Nephron (organoid): ENCODE data around the gene NECTIN2.

ENCODE experiments used
- H3K27ac Mint-ChIP-seq, 3 experiments: 2 replicates each; pipeline ENCODE4 v1.8.0; 2020; ENCODE audit warnings: mixed read lengths in 3 of 3, mild to moderate bottlenecking in 2 of 3, moderate library complexity in 1 of 3
- H3K27me3 Mint-ChIP-seq: 2 replicates; pipeline ENCODE4 v1.8.0; 2021; ENCODE audit warnings: low read depth, mild to moderate bottlenecking, moderate library complexity, mixed read lengths
- H3K36me3 Mint-ChIP-seq: 2 replicates; pipeline ENCODE4 v1.8.0; 2020; ENCODE audit warnings: low read depth, mixed read lengths
- H3K4me1 Mint-ChIP-seq: 2 replicates; pipeline ENCODE4 v1.8.0; 2020; ENCODE audit warnings: mixed read lengths
- H3K4me3 Mint-ChIP-seq, 3 experiments: 2 replicates each; pipeline ENCODE4 v1.8.0; 2020; ENCODE audit warnings: mild to moderate bottlenecking in 3 of 3, mixed read lengths in 3 of 3, moderate library complexity in 2 of 3
- H3K9me3 Mint-ChIP-seq: 2 replicates; pipeline ENCODE4 v1.8.0; 2020; ENCODE audit warnings: mixed read lengths
- TF ChIP-seq, protein P1 (sequence below), 3 experiments: fragments of 200-600 bp; sonication (generic); IDR thresholded peaks; one replicate each; pipeline ENCODE4 v1.5.0; 2021; ENCODE audit warnings: antibody characterized with exemption in 3 of 3; ENCODE audit not compliant: unreplicated experiment in 3 of 3

Gene NECTIN2

DNA sequence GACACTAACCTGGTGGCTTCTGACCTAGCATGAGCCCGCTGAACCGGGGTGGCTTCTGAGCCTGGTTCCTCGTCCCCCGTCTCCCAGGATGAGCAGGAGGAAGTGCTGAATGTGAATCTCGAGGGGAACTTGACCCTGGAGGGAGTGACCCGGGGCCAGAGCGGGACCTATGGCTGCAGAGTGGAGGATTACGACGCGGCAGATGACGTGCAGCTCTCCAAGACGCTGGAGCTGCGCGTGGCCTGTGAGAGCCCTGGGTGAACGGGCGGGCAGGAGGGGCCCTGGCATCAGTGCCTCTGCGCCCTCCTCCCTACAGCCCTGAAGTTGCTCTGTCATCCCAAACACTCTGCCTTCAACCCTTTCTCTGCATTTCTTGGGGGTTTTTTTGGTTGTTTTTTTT is 31.6 kb upstream of the NECTIN2 start:
- no peak overlapping the region for H3K27ac Mint-ChIP-seq
- peaks cover 30% of the 10 kb centered on the region for H3K36me3 Mint-ChIP-seq
- TF ChIP-seq, protein P1, sequence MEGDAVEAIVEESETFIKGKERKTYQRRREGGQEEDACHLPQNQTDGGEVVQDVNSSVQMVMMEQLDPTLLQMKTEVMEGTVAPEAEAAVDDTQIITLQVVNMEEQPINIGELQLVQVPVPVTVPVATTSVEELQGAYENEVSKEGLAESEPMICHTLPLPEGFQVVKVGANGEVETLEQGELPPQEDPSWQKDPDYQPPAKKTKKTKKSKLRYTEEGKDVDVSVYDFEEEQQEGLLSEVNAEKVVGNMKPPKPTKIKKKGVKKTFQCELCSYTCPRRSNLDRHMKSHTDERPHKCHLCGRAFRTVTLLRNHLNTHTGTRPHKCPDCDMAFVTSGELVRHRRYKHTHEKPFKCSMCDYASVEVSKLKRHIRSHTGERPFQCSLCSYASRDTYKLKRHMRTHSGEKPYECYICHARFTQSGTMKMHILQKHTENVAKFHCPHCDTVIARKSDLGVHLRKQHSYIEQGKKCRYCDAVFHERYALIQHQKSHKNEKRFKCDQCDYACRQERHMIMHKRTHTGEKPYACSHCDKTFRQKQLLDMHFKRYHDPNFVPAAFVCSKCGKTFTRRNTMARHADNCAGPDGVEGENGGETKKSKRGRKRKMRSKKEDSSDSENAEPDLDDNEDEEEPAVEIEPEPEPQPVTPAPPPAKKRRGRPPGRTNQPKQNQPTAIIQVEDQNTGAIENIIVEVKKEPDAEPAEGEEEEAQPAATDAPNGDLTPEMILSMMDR (IDR thresholded peaks at IDR 0.05; ENCODE audit: unreplicated experiment in 3 of 3) = no peak
- H3K27me3 Mint-ChIP-seq = peaks cover 3% of the 10 kb centered on the region
- no peaks in the 10 kb centered on the region for H3K9me3 Mint-ChIP-seq
- peaks cover 56% of the 10 kb centered on the region for H3K4me1 Mint-ChIP-seq
- no peak overlapping the region for H3K4me3 Mint-ChIP-seq

DNA sequence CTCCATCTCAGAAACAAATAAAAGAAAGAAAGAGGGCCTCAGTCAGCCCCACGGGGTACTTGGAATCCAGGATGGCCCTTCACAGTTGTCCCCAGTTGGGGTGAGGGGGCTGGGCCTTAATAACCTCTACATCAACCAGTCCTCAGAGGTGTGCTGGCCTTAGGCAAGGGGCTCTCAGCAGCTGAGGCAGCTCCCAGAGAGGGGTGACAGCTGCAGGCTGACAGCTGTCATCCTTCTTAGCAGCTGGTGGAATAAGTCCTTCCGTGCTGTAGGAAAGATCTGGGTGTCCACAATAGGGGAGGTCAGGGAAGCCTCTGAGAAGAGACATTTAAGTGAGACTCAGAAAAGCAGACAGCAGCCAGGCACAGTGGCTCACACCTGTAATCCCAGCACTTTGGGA is 29.8 kb upstream of the NECTIN2 start:
- peak overlapping the region in 1 of 3 experiments; percentile 68 for H3K4me3 Mint-ChIP-seq
- peaks cover 27% of the 10 kb centered on the region for H3K36me3 Mint-ChIP-seq
- peaks cover 3% of the 10 kb centered on the region for H3K27me3 Mint-ChIP-seq
- peak overlapping the region; percentile 29 to 66 (median 53) for H3K27ac Mint-ChIP-seq
- TF ChIP-seq, protein P1 (IDR thresholded peaks at IDR 0.05; ENCODE audit: unreplicated experiment in 3 of 3) = no peak
- peaks cover 43% of the 10 kb centered on the region for H3K4me1 Mint-ChIP-seq
- H3K9me3 Mint-ChIP-seq = no peaks in the 10 kb centered on the region

DNA sequence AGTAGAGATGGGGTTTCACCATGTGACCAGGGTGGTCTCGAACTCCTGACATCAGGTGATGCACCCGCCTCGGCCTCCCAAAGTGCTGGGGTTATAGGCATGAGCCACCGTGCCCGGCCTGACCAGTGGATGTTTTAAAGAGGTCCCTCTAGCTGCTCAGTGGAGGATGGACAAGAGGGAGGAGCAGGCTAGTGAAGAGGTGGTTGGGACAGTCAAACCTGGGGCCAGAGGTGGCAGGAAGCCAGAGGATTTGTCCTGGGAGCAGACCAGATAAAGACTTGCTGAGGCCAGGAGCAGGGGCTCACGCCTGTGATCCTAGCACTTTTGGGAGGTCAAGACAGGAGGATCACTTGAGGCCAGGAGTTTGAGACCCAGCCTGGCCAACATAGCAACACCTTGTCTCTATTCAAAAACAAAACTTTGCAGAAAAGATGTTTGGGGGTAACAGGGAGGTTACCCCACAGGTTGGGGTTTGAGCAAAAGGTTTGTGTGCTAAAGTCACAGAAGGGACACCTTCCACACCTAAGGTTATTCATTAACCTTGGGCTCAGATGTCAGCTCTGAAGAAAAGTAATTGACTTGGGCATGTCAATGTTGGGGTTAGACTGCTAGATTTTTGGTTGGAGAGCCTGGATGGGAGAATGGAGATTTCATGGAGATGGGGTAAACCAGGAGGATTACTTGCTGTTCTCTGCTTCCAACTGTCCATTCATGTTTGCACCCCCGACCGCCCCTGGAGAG is 28.2 kb upstream of the NECTIN2 start:
- Mint-ChIP-seq H3K4me3 (no peak overlapping the region), H3K4me1 (peaks cover 47% of the 10 kb centered on the region), H3K27ac (no peak overlapping the region), H3K9me3 (no peaks in the 10 kb centered on the region), H3K36me3 (peaks cover 23% of the 10 kb centered on the region), H3K27me3 (peaks cover 10% of the 10 kb centered on the region)
- TF ChIP-seq, protein P1 (IDR thresholded peaks at IDR 0.05; ENCODE audit: unreplicated experiment in 3 of 3) = no peak

DNA sequence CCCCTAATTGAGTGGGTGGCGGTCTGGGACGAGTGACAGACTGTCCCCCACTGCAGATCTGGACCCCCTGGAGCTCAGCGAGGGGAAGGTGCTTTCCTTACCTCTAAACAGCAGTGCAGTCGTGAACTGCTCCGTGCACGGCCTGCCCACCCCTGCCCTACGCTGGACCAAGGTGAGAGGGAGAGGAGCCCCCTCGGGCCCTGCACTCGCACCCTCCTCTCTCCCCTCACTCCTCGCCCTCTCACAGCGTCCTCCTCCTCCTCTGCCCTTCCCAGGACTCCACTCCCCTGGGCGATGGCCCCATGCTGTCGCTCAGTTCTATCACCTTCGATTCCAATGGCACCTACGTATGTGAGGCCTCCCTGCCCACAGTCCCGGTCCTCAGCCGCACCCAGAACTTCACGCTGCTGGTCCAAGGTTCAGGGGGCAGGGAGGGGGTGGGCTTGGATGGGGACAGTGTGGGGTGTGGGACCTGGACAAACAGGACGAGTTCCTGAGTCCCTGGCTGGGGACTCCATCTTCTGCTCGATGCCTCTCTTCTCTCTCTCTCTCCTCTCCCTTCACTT is 27.5 kb upstream of the NECTIN2 start:
- TF ChIP-seq, protein P1 (IDR thresholded peaks at IDR 0.05; ENCODE audit: unreplicated experiment in 3 of 3) = no peak
- H3K27me3 Mint-ChIP-seq = peaks cover 10% of the 10 kb centered on the region
- no peak overlapping the region for H3K4me3 Mint-ChIP-seq
- peaks cover 52% of the 10 kb centered on the region for H3K4me1 Mint-ChIP-seq
- no peaks in the 10 kb centered on the region for H3K9me3 Mint-ChIP-seq
- no peak overlapping the region for H3K27ac Mint-ChIP-seq
- peaks cover 22% of the 10 kb centered on the region for H3K36me3 Mint-ChIP-seq

DNA sequence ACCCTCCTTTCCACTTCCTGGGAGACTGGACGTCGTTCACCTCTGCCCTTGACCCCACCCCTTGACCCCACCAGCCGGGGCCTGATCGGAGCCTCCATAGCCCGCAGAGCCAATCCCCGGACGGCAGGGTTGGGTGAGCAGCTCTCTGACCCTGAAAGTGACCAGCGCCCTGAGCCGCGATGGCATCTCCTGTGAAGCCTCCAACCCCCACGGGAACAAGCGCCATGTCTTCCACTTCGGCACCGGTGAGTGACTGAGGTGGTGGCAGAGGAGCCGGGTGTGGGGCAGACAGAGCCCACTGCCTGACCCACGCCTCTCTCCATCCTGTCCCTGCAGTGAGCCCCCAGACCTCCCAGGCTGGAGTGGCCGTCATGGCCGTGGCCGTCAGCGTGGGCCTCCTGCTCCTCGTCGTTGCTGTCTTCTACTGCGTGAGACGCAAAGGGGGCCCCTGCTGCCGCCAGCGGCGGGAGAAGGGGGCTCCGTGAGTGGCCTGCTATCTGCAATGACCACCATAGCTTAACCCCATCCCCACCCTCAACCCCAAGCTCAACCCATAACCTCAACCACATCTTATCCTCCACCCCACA is 26.8 kb upstream of the NECTIN2 start:
- no peak overlapping the region for H3K4me3 Mint-ChIP-seq
- H3K27me3 Mint-ChIP-seq = peaks cover 10% of the 10 kb centered on the region
- TF ChIP-seq, protein P1 (IDR thresholded peaks at IDR 0.05; ENCODE audit: unreplicated experiment in 3 of 3) = no peak
- peaks cover 15% of the 10 kb centered on the region for H3K36me3 Mint-ChIP-seq
- no peak overlapping the region for H3K27ac Mint-ChIP-seq
- peaks cover 45% of the 10 kb centered on the region for H3K4me1 Mint-ChIP-seq
- no peaks in the 10 kb centered on the region for H3K9me3 Mint-ChIP-seq
